Esophagus squamous epithelium (tissue), 5 donors: ENCODE measurements around the gene CTNND2. TPM values are rescaled to one million over a fixed set of nuclear protein-coding genes. Genes with fewer than 3 reads are reported as not detected.

ENCODE experiments used
- DNase-seq: peaks from one replicate; lab custom pipeline; 2025; lab: John Stamatoyannopoulos, UW
- H3K27ac ChIP-seq, 4 donors: fragments of 200-600 bp; sonication (generic); one replicate each; pipeline ENCODE4 v1.5.1; 2016 to 2019; ENCODE audit warnings: mild to moderate bottlenecking in 1 of 4
- H3K27me3 ChIP-seq, 4 donors: fragments of 200-600 bp; sonication (generic); 1 replicate in 3 of 4; 2 replicates in 1 of 4; pipeline versions ENCODE4 v1.5.1 to v1.6.0; 2017 to 2021; ENCODE audit warnings: antibody characterized with exemption in 1 of 4
- H3K36me3 ChIP-seq, 3 donors: fragments of 200-600 bp; sonication (generic); one replicate each; pipeline ENCODE4 v1.5.1; 2016 to 2019
- H3K4me1 ChIP-seq, 3 donors: fragments of 200-600 bp; sonication (generic); one replicate each; pipeline ENCODE4 v1.5.1; 2017 to 2019
- H3K4me3 ChIP-seq, 4 donors: fragments of 200-600 bp; sonication (generic); 1 replicate in 3 of 4; 2 replicates in 1 of 4; pipeline ENCODE4 v1.5.1; 2016 to 2019; ENCODE audit warnings: mild to moderate bottlenecking in 2 of 4, moderate library complexity in 1 of 4
- H3K9me3 ChIP-seq, 3 donors: fragments of 200-600 bp; sonication (generic); one replicate each; pipeline ENCODE4 v1.5.1; 2016 to 2019
- POLR2A ChIP-seq, 4 donors: fragments of 450-650 bp; IDR thresholded peaks; one replicate each; pipeline ENCODE4 v1.6.1; 2017; ENCODE audit warnings: antibody characterized with exemption in 4 of 4, mild to moderate bottlenecking in 4 of 4, moderate library complexity in 3 of 4
- WGBS, 2 donors: methylation state at CpG; one replicate each; pipeline ENCODE4 v1.1.5; 2018; 5-methylcytosine and 5-hydroxymethylcytosine counted together
- intact Hi-C: fragments of 100-400 bp; cut with DNase I; formaldehyde crosslinking; loops from one replicate; pipeline ENCODE4 v1.15.0; 2022
- total RNA-seq, 4 donors: library from RNA; depleted of rRNA; stranded (reverse); fragments of >200 nt; gene quantifications; one replicate each; pipeline ENCODE4 v1.1.0, GENCODE V29; 2016
- TF ChIP-seq, protein P1 (sequence below), 6 experiments: fragments of 450-650 bp in 4 of 6; fragments of 200-600 bp in 2 of 6; sonication (generic) in 2 of 6; IDR thresholded peaks; one replicate each; pipeline ENCODE4 v1.5.1; 2016 to 2019; ENCODE audit warnings: antibody characterized with exemption in 6 of 6, mild to moderate bottlenecking in 4 of 6, moderate library complexity in 4 of 6
- donor health status: DM: yes; HTN: yes; CAD: no.

The CTNND2 gene
- total RNA-seq, 4 donors from 2014 or later: 0.38 to 0.50 TPM; not detected in 2

DNA sequence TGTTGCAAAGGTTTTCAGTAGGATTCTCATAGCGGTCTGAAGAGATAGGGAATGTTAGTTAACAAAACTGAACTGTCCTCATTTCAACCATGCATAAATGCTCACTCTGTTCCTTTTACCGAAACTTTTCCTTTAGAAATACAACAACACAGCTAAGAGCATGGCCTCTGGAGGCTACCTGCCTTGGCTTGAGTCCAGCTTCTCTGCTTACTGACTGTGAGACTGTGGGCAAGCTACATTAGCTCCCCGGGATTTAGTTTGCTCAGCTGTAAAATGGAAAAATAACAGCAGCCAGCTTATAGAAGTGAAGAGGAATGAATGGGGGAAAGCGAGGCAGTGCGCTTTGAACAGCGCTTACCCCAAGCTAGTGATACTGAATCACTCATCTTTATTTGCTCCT, 635.4 kb downstream of the CTNND2 start:
- no peak overlapping the region for H3K4me3 ChIP-seq
- H3K36me3 ChIP-seq: no peaks in the 10 kb centered on the region
- no peak overlapping the region for H3K27ac ChIP-seq
- no peak for DNase-seq
- 82% methylated on average over 6 of the region's 6 CpGs for WGBS, 2 donors
- peaks cover 0 to 14% (median 0%) of the 10 kb centered on the region in 4 donors for H3K27me3 ChIP-seq
- H3K4me1 ChIP-seq: no peaks in the 10 kb centered on the region
- no peaks in the 10 kb centered on the region for H3K9me3 ChIP-seq
- no peak for TF ChIP-seq POLR2A (IDR thresholded peaks at IDR 0.05)
- intact Hi-C loops: no loop called here

DNA sequence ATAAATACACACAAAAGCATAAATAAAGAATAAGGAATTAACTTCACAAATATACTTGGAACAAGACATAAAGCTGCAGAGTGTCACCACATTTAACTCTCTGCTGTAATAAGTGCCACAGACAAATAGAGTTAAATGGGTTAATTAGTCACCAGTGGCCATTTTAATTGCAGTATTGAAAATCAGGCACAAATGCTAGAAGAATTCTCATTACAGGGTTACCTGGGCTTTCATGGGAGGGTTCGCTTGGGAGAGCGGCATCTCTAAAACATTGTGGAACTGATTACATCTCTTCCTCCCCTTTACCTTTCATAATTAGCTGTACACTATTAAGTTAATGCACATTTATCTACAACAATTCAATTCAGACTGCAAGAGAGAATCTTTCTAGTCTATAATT, 637.9 kb downstream of the CTNND2 start:
- TF ChIP-seq POLR2A (IDR thresholded peaks at IDR 0.05): no peak
- TF ChIP-seq, protein P1, sequence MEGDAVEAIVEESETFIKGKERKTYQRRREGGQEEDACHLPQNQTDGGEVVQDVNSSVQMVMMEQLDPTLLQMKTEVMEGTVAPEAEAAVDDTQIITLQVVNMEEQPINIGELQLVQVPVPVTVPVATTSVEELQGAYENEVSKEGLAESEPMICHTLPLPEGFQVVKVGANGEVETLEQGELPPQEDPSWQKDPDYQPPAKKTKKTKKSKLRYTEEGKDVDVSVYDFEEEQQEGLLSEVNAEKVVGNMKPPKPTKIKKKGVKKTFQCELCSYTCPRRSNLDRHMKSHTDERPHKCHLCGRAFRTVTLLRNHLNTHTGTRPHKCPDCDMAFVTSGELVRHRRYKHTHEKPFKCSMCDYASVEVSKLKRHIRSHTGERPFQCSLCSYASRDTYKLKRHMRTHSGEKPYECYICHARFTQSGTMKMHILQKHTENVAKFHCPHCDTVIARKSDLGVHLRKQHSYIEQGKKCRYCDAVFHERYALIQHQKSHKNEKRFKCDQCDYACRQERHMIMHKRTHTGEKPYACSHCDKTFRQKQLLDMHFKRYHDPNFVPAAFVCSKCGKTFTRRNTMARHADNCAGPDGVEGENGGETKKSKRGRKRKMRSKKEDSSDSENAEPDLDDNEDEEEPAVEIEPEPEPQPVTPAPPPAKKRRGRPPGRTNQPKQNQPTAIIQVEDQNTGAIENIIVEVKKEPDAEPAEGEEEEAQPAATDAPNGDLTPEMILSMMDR (IDR thresholded peaks at IDR 0.05): no peak
- Histone ChIP-seq H3K9me3 (no peaks in the 10 kb centered on the region), H3K27ac (no peak overlapping the region), H3K4me1 (no peaks in the 10 kb centered on the region), H3K36me3 (no peaks in the 10 kb centered on the region), H3K4me3 (no peak overlapping the region), H3K27me3 (peaks cover 0 to 14% (median 0%) of the 10 kb centered on the region in 4 donors)
- WGBS, 2 donors: 87 to 97% methylated on average over 2 of the region's 2 CpGs
- intact Hi-C loops: no loop called here
- no peak for DNase-seq

DNA sequence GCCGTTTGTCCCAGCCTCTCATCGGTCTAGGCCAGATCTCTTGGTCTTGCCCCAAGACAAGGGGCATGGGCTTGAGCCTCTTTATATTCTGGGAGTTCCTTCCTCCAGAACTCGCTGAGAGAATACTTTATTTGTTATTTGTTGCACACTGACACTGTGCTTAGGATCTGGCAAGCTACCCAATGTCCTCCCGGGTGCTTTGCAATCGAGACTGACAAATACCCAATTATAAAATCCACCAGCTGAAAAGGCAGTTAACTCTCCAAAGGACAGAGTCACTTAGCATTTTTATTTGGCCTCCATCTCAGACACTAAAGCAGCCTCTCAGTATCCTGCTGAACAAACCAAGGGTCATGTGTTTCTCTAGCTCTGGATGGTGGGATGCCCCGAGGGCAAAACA, 643.0 kb downstream of the CTNND2 start:
- no peaks in the 10 kb centered on the region for H3K9me3 ChIP-seq
- no peaks in the 10 kb centered on the region for H3K36me3 ChIP-seq
- no peak for DNase-seq
- intact Hi-C loops: no loop called here
- H3K4me1 ChIP-seq: no peaks in the 10 kb centered on the region
- no peak for TF ChIP-seq POLR2A (IDR thresholded peaks at IDR 0.05)
- TF ChIP-seq, protein P1 (IDR thresholded peaks at IDR 0.05): no peak
- 59 to 71% methylated on average over 5 to 6 of the region's 6 CpGs for WGBS, 2 donors
- no peak overlapping the region for H3K4me3 ChIP-seq
- H3K27ac ChIP-seq: no peak overlapping the region
- no peaks in the 10 kb centered on the region for H3K27me3 ChIP-seq

DNA sequence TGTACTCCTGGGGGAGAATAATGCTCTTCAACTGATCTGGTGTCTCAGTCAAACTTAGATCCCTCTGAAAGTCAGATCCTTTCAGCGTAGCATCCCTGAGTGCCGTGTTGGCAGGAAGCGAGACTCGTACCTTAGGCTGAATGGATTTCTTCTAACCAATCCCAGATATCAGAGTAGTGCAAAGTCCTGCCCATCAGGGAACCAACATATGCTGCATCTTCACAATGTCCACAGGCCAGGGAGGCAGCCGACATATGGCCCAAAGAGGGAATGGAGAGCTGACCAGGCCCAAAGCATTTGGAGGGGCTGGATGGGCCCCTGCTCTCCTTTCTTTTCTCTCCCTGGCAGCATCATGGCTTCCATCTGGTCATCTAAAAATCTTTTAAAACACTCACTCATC, 646.2 kb downstream of the CTNND2 start:
- TF ChIP-seq POLR2A (IDR thresholded peaks at IDR 0.05): no peak
- TF ChIP-seq, protein P1 (IDR thresholded peaks at IDR 0.05): no peak
- WGBS, 2 donors: 77 to 96% methylated on average over 3 of the region's 5 CpGs
- H3K4me3 ChIP-seq: no peak overlapping the region
- DNase-seq: no peak
- no peaks in the 10 kb centered on the region for H3K27me3 ChIP-seq
- no peak overlapping the region for H3K27ac ChIP-seq
- no peaks in the 10 kb centered on the region for H3K36me3 ChIP-seq
- H3K4me1 ChIP-seq: no peaks in the 10 kb centered on the region
- intact Hi-C loops: no loop called here
- H3K9me3 ChIP-seq: no peaks in the 10 kb centered on the region

DNA sequence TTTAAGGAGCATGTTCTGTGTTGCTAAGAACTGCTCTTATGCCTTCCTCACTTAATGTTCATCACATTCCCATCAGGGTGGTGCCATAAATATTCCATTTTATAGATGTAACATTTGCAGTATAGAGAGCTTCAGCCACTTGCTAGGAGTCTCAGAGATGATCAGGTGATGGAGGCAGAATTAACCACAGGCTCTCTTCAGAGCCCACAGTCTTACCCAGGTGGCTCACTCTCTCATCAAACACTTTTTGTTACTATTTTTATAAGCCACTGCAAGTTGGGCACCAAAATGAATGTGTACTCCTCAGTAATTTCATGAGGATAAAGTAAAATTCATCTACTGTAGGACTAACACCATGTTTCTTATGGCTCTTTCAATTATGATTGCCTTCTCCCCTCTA, 651.7 kb downstream of the CTNND2 start:
- TF ChIP-seq, protein P1 (IDR thresholded peaks at IDR 0.05): no peak
- TF ChIP-seq POLR2A (IDR thresholded peaks at IDR 0.05): no peak
- DNase-seq: no peak
- Histone ChIP-seq H3K4me1 (peaks cover 0 to 4% (median 0%) of the 10 kb centered on the region in 3 donors), H3K27ac (no peak overlapping the region), H3K36me3 (no peaks in the 10 kb centered on the region), H3K27me3 (no peaks in the 10 kb centered on the region), H3K4me3 (no peak overlapping the region), H3K9me3 (no peaks in the 10 kb centered on the region)
- intact Hi-C loops: no loop called here

DNA sequence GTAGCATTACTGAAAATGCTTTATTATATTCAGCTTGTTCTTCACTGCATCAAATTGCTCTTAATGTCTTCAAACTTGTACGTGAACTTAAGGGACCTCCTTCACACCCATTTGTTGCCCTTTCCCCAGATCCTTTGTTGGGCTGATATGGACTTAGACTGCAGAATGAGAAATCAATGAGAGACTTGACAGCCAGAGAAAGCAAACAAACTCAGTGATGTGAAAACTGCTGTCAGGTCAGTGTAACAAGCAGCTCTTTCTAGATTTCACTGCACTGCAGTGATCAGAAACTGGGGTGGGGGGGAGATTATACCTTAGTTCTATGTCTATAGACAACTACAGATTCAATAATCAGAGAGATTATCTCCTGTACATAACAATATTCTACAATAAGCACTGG, 652.2 kb downstream of the CTNND2 start:
- intact Hi-C loops: no loop called here
- Histone ChIP-seq H3K4me3 (no peak overlapping the region), H3K4me1 (peaks cover 0 to 4% (median 0%) of the 10 kb centered on the region in 3 donors), H3K27me3 (no peaks in the 10 kb centered on the region), H3K36me3 (no peaks in the 10 kb centered on the region), H3K9me3 (no peaks in the 10 kb centered on the region), H3K27ac (no peak overlapping the region)
- no peak for TF ChIP-seq POLR2A (IDR thresholded peaks at IDR 0.05)
- TF ChIP-seq, protein P1 (IDR thresholded peaks at IDR 0.05): no peak
- no peak for DNase-seq
- 50 to 63% methylated on average over 1 of the region's 1 CpG for WGBS, 2 donors
